Heart left ventricle (tissue), 16 donors: ENCODE results near the gene PLCG2. TPM values are rescaled to one million over a fixed set of nuclear protein-coding genes. Genes with fewer than 3 reads are reported as not detected.

ENCODE experiments used
- ATAC-seq, 4 donors: fragments of 200-7000 bp; cut with Tn5 transposase; one replicate each; pipeline ENCODE4 v1.9.1; 2020 to 2022; ENCODE audit warnings: moderate library complexity in 4 of 4, mild to moderate bottlenecking in 3 of 4, moderate number of reproducible peaks in 1 of 4
- DNase-seq, 5 donors: peaks; one replicate each; pipeline ENCODE4 v3.0.0-alpha.2; 2020
- H3K27ac ChIP-seq, 12 donors: fragments of 200-600 bp; sonication (generic) in 4 of 12; one replicate each; pipeline versions ENCODE4 v1.5.0 to v1.8.0; 2016 to 2022; ENCODE audit warnings: mild to moderate bottlenecking in 2 of 12
- H3K27me3 ChIP-seq, 9 donors: fragments of 200-600 bp; sonication (generic) in 2 of 9; one replicate each; pipeline versions ENCODE4 v1.5.1 to v1.8.0; 2016 to 2022; ENCODE audit warnings: mild to moderate bottlenecking in 3 of 9
- H3K36me3 ChIP-seq, 9 donors: fragments of 200-600 bp; sonication (generic) in 2 of 9; one replicate each; pipeline versions ENCODE4 v1.5.0 to v1.8.0; 2018 to 2022; ENCODE audit warnings: mild to moderate bottlenecking in 2 of 9
- H3K4me1 ChIP-seq, 12 donors: fragments of 200-600 bp; sonication (generic) in 4 of 12; one replicate each; pipeline versions ENCODE4 v1.5.0 to v1.8.0; 2016 to 2022; ENCODE audit warnings: mild to moderate bottlenecking in 3 of 12
- H3K4me3 ChIP-seq, 12 donors: fragments of 200-600 bp; sonication (generic) in 4 of 12; one replicate each; pipeline versions ENCODE4 v1.5.0 to v1.8.0; 2017 to 2022; ENCODE audit warnings: mild to moderate bottlenecking in 9 of 12, moderate library complexity in 4 of 12
- H3K9me3 ChIP-seq, 12 donors: fragments of 200-600 bp; sonication (generic) in 4 of 12; one replicate each; pipeline versions ENCODE4 v1.5.0 to v1.8.0; 2016 to 2022; ENCODE audit warnings: mild to moderate bottlenecking in 1 of 12
- CTCF ChIP-seq, 12 donors: fragments of 200-600 bp; sonication (generic) in 4 of 12; IDR thresholded peaks; one replicate each; pipeline versions ENCODE4 v1.5.0 to v1.8.0; 2018 to 2022; ENCODE audit warnings: antibody characterized with exemption in 12 of 12, mild to moderate bottlenecking in 5 of 12
- POLR2A ChIP-seq, 2 donors: fragments of 450-650 bp; IDR thresholded peaks; one replicate each; pipeline ENCODE4 v1.6.1; 2017; ENCODE audit warnings: antibody characterized with exemption in 2 of 2, mild to moderate bottlenecking in 2 of 2, moderate library complexity in 2 of 2
- WGBS, 4 donors: extraction: QIAGEN DNeasy Blood & Tissue Kit in 2 of 4; methylation state at CpG; one replicate each; pipeline versions ENCODE4 v1.1.5 to v1.1.7; 2013 to 2018; 5-methylcytosine and 5-hydroxymethylcytosine counted together
- intact Hi-C, 10 donors: fragments of 100-400 bp; cut with DNase I; formaldehyde crosslinking; loops; one replicate each; pipeline versions ENCODE4 v1.11.1 to v1.14.2; 2022
- polyA plus RNA-seq, 2 donors: library from polyadenylated mRNA; stranded (reverse); fragments of 200-250 nt; gene quantifications; one replicate each; pipeline ENCODE4 v1.2.3, GENCODE V29; 2013
- total RNA-seq, 9 donors: library from RNA; depleted of rRNA in 2 of 9; stranded (reverse); fragments of >200 nt in 2 of 9; fragmentation: NEBNext Ultra II Directional in 3 of 9; extraction: Animal tissue kit (Norgen Biotek cat#: 25700) in 3 of 9; gene quantifications; one replicate each; pipeline versions ENCODE4 v1.1.0 to v1.2.4, GENCODE V29; 2016 to 2023
- donor health status: ischemic (EF 13 %, LVEDD 7.1; RV severe dilation, severe dysfunction).
- donor health status: healthy with polysubstance abuse.
- donor health status: DM: no; HTN: yes; CAD: no.
- donor health status: DM: no; HTN: no; CAD: no.
- donor health status: ischemic (EF 25% LVEDD 6.9; RV normal size, moderate dysfunction).
- donor health status: ischemic (EF 25% LVEDD 5.7; RV mildly dilated, moderate dysfunction).
- donor health status: healthy.
- donor health status: DM: yes; HTN: yes; CAD: no.
- donor health status: ischemic (EF 35%, LVEDD 5.7; RV mildly dilated, moderate dysfunction).
- donor health status: nonischemic (EF 11% LVEDD 7.7; RV severe dilation, severe dysfunction).
- donor health status: DM: yes; HTN: yes; CAD: no.
- donor health status: PGD.
- donor health status: ischemic (EF 29% LVEDD 5.4; RV normal size, mild dysfunction).
- donor health status: nonischemic (EF 23%, LVEDD 6.1; RV moderate dilation, normal function).

Gene PLCG2
- total and polyA plus RNA-seq, 11 donors: 2.0 to 35.4 (median 4.7) TPM

DNA sequence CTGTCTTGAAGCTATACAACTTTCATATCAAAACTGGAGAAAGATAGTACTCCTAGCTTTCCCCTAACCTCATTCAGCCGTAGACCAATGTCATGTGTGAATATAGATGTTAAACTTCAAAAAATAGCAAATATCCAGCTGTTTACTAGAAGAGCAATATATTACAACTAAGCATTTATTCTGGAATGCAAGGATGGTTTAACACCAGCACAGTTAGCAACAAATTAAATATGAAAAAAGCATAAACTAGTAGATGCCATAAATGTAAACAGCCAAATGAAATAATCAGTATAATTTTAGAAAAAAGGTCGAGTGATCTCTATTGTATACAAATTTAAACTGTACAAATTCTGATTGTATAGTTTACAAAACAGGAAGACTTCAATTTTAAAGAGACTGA, 172.5 kb downstream of the PLCG2 start:
- DNase-seq: no peak
- 69 to 78% (median 72%) methylated on average over 2 of the region's 2 CpGs for WGBS, 4 donors
- H3K4me3 ChIP-seq: no peak overlapping the region

DNA sequence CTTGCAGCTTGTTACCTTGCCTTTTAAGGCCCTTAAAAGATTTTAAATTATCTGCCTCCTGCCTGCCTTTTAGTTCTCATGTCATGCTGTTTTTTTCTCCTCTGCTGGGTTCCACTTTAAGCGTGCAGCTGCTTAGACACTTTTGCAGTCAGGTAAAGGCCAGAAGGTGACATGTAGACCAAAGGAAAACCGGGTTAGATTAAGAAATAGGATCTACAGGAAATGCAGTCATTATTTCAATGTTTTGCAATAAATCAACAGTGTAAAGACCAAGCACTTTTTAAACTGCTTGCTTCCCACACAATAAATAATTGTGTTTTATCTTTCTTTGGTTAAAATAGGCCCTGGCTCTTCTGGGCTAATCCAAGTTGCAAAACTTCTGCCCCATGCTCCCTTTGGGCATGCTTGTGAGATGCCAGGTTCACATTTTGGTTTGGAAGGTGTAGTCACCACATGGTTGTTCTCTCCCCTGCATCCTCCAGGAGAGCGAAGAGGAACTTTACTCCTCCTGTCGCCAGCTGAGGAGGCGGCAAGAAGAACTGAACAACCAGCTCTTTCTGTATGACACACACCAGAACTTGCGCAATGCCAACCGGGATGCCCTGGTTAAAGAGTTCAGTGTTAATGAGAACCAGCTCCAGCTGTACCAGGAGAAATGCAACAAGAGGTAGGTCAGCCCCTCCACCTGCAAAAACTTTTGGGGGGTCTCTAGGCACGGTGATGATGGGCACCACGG, 177.3 kb downstream of the PLCG2 start:
- 82 to 91% (median 88%) methylated on average over 7 to 9 of the region's 9 CpGs for WGBS, 4 donors
- Histone ChIP-seq H3K36me3 (peaks cover 0 to 26% (median 2%) of the 10 kb centered on the region in 9 donors), H3K27me3 (no peaks in the 10 kb centered on the region), H3K9me3 (peaks cover 0 to 15% (median 5%) of the 10 kb centered on the region in 12 donors), H3K4me3 (no peak overlapping the region), H3K4me1 (no peaks in the 10 kb centered on the region), H3K27ac (no peak overlapping the region)
- DNase-seq: no peak
- no peak for ATAC-seq
- intact Hi-C loops: no loop called here
- TF ChIP-seq CTCF (IDR thresholded peaks at IDR 0.05): no peak
- TF ChIP-seq POLR2A (IDR thresholded peaks at IDR 0.05): no peak

More for the DNA sequence above, 172.5 kb downstream of the PLCG2 start:
- no peak overlapping the region for H3K27ac ChIP-seq
- H3K27me3 ChIP-seq: no peaks in the 10 kb centered on the region
- no peak for ATAC-seq
- TF ChIP-seq POLR2A (IDR thresholded peaks at IDR 0.05): no peak
- no peak for TF ChIP-seq CTCF (IDR thresholded peaks at IDR 0.05)
- peaks cover 0 to 38% (median 13%) of the 10 kb centered on the region in 12 donors for H3K9me3 ChIP-seq
- no peaks in the 10 kb centered on the region for H3K4me1 ChIP-seq
- intact Hi-C loops: no loop called here
- H3K36me3 ChIP-seq: peaks cover 0 to 47% (median 0%) of the 10 kb centered on the region in 9 donors

DNA sequence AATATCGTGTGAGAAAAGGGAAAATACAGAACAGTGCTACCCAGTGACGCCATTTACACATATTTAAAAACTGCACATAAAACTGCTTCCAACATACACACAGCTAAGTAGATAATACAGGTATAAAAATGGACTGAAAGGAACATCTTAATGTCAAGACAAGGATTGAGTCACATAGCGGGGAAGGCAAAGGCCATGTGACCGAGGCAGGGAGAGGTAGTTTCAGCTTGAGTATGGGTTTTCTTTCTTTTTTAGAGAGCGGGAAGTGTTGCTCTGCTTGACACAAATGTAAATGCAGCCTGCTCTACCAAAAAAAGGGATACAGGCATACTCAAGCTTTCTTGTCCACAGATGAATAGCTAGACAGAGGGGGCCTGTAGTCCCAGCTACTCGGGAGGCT, 185.7 kb downstream of the PLCG2 start:
- H3K27me3 ChIP-seq: no peaks in the 10 kb centered on the region
- intact Hi-C loops: no loop called here

More for the DNA sequence above, 185.7 kb downstream of the PLCG2 start:
- no peak overlapping the region for H3K27ac ChIP-seq
- WGBS, 4 donors: 89 to 95% (median 92%) methylated on average over 6 of the region's 6 CpGs
- TF ChIP-seq CTCF (IDR thresholded peaks at IDR 0.05) (no peak), POLR2A (IDR thresholded peaks at IDR 0.05) (no peak)
- no peak for DNase-seq
- H3K4me3 ChIP-seq: no peak overlapping the region
- H3K4me1 ChIP-seq: no peaks in the 10 kb centered on the region
- no peak for ATAC-seq
- H3K9me3 ChIP-seq: peaks cover 0 to 9% (median 0%) of the 10 kb centered on the region in 12 donors
- H3K36me3 ChIP-seq: no peaks in the 10 kb centered on the region
